ENCODE data around the gene LIMK2. TPM values are rescaled to one million over a fixed set of nuclear protein-coding genes. Genes with fewer than 3 reads are reported as not detected.

Gene LIMK2
- polyA plus RNA-seq, 1 donor from 2014 or later: 44.2 TPM

DNA sequence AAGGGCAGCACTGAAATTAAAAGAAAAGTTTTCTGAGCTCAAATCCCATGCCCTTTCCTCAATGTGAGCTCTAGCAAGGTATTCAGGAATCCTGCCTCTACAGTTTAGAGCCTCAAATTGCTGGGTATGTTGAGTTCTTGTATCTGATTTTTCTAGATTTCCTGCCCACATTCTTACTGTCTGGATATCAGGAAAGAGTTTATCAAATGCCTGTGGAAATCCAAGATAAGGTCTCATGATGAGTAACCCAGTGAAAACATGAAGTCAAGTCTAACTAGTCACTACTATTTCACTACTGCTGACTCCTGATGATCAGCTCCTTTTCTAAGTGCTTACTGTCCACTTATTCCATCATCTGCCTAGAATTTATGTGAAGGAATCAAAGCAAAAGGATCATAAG is 29.8 kb downstream of the LIMK2 start:
- Histone ChIP-seq H3K27me3 (ENCODE audit: insufficient read depth, low read depth, low read length) (no peaks in the 10 kb centered on the region), H3K79me2 (replicated peaks; ENCODE audit: insufficient read depth, low read length) (no peaks in the 10 kb centered on the region), H3K9ac (ENCODE audit: low read length) (no peak overlapping the region)

DNA sequence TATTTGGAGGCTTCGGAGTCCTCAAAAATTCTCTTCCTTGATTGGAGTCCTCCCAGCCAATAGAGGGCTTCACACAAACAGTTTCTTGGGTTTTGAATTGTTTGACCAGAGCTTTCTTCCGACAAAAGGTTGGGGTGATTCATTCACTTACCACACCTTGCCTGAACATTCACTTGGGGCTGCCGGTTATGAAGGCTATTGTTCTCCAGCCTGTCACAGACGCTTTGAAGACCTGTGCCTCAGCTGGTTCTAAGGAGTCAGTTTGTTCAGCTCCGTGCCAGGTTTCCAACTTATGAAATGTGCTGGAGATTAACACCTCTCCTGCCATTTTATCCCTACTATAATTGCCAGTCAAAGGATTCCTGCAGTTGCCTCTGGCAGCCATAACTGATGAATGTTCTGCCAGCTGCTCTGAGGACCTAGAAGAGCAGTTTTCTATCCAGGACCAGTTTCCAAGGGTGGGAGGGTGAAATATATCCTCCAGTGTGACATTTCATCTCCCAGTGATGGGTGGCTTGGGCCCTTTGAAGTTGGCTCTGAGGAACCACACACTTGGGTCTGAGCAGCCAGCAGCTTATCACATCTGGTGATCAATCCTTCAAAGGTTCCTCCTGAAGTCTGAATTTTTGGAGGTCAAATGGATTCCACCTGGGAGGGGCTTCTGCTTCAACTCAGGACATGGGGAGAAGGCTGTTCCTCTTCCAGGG is 31.4 kb downstream of the LIMK2 start:
- no peak overlapping the region for H2AFZ ChIP-seq (ENCODE audit: low read depth, low read length)
- H3K4me2 ChIP-seq (ENCODE audit: low read length): no peak overlapping the region
- no peak overlapping the region for H3K4me3 ChIP-seq (ENCODE audit: low read length)
- H3K27ac ChIP-seq (ENCODE audit: low read length): no peak overlapping the region
- no peaks in the 10 kb centered on the region for H4K20me1 ChIP-seq (ENCODE audit: insufficient read depth)
- no peaks in the 10 kb centered on the region for H3K9me2 ChIP-seq (ENCODE audit: insufficient read depth, low read length)
- H3K27me3 ChIP-seq (ENCODE audit: insufficient read depth, low read depth, low read length): no peaks in the 10 kb centered on the region
- H3K9me3 ChIP-seq (ENCODE audit: low read length): no peaks in the 10 kb centered on the region
- H3F3A ChIP-seq (ENCODE audit: insufficient read depth, low read length, poor library complexity, severe bottlenecking): no peaks in the 10 kb centered on the region
- H3K79me2 ChIP-seq (replicated peaks; ENCODE audit: insufficient read depth, low read length): peaks cover 4% of the 10 kb centered on the region
- TF ChIP-seq, protein P1, sequence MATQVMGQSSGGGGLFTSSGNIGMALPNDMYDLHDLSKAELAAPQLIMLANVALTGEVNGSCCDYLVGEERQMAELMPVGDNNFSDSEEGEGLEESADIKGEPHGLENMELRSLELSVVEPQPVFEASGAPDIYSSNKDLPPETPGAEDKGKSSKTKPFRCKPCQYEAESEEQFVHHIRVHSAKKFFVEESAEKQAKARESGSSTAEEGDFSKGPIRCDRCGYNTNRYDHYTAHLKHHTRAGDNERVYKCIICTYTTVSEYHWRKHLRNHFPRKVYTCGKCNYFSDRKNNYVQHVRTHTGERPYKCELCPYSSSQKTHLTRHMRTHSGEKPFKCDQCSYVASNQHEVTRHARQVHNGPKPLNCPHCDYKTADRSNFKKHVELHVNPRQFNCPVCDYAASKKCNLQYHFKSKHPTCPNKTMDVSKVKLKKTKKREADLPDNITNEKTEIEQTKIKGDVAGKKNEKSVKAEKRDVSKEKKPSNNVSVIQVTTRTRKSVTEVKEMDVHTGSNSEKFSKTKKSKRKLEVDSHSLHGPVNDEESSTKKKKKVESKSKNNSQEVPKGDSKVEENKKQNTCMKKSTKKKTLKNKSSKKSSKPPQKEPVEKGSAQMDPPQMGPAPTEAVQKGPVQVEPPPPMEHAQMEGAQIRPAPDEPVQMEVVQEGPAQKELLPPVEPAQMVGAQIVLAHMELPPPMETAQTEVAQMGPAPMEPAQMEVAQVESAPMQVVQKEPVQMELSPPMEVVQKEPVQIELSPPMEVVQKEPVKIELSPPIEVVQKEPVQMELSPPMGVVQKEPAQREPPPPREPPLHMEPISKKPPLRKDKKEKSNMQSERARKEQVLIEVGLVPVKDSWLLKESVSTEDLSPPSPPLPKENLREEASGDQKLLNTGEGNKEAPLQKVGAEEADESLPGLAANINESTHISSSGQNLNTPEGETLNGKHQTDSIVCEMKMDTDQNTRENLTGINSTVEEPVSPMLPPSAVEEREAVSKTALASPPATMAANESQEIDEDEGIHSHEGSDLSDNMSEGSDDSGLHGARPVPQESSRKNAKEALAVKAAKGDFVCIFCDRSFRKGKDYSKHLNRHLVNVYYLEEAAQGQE (IDR thresholded peaks at IDR 0.05; ENCODE audit: borderline replicate concordance): no peak
- TF ChIP-seq RAD21 (conservative IDR thresholded peaks at IDR 0.05) (no peak), TAF1 (IDR thresholded peaks at IDR 0.05; ENCODE audit: low read depth) (no peak), EP300 (conservative IDR thresholded peaks at IDR 0.05; ENCODE audit: poor library complexity, severe bottlenecking) (no peak), EZH2 (IDR thresholded peaks at IDR 0.05; ENCODE audit: borderline replicate concordance, insufficient read depth, low read length, poor library complexity, severe bottlenecking) (no peak), POLR2AphosphoS5 (IDR thresholded peaks at IDR 0.05) (no peak), MXI1 (conservative IDR thresholded peaks at IDR 0.05; ENCODE audit: poor library complexity, severe bottlenecking) (no peak), SMC3 (conservative IDR thresholded peaks at IDR 0.05; ENCODE audit: poor library complexity) (no peak)
- TF ChIP-seq, protein P2, sequence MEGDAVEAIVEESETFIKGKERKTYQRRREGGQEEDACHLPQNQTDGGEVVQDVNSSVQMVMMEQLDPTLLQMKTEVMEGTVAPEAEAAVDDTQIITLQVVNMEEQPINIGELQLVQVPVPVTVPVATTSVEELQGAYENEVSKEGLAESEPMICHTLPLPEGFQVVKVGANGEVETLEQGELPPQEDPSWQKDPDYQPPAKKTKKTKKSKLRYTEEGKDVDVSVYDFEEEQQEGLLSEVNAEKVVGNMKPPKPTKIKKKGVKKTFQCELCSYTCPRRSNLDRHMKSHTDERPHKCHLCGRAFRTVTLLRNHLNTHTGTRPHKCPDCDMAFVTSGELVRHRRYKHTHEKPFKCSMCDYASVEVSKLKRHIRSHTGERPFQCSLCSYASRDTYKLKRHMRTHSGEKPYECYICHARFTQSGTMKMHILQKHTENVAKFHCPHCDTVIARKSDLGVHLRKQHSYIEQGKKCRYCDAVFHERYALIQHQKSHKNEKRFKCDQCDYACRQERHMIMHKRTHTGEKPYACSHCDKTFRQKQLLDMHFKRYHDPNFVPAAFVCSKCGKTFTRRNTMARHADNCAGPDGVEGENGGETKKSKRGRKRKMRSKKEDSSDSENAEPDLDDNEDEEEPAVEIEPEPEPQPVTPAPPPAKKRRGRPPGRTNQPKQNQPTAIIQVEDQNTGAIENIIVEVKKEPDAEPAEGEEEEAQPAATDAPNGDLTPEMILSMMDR (IDR thresholded peaks at IDR 0.05; ENCODE audit: poor library complexity, severe bottlenecking): no peak
- no peaks in the 10 kb centered on the region for H3K36me3 ChIP-seq (ENCODE audit: insufficient read depth, low read length)
- no peak overlapping the region for H3K9ac ChIP-seq (ENCODE audit: low read length)

More for the DNA sequence above, 29.8 kb downstream of the LIMK2 start:
- H3K36me3 ChIP-seq (ENCODE audit: insufficient read depth, low read length): no peaks in the 10 kb centered on the region
- TF ChIP-seq MXI1 (conservative IDR thresholded peaks at IDR 0.05; ENCODE audit: poor library complexity, severe bottlenecking) (no peak), EP300 (conservative IDR thresholded peaks at IDR 0.05; ENCODE audit: poor library complexity, severe bottlenecking) (no peak), SMC3 (conservative IDR thresholded peaks at IDR 0.05; ENCODE audit: poor library complexity) (no peak), POLR2AphosphoS5 (IDR thresholded peaks at IDR 0.05) (no peak), TAF1 (IDR thresholded peaks at IDR 0.05; ENCODE audit: low read depth) (no peak), EZH2 (IDR thresholded peaks at IDR 0.05; ENCODE audit: borderline replicate concordance, insufficient read depth, low read length, poor library complexity, severe bottlenecking) (no peak), RAD21 (conservative IDR thresholded peaks at IDR 0.05) (no peak)
- TF ChIP-seq, protein P2 (IDR thresholded peaks at IDR 0.05; ENCODE audit: poor library complexity, severe bottlenecking): no peak
- TF ChIP-seq, protein P1 (IDR thresholded peaks at IDR 0.05; ENCODE audit: borderline replicate concordance): no peak
- no peak overlapping the region for H3K4me3 ChIP-seq (ENCODE audit: low read length)
- H2AFZ ChIP-seq (ENCODE audit: low read depth, low read length): no peak overlapping the region
- H3K27ac ChIP-seq (ENCODE audit: low read length): no peak overlapping the region
- H3F3A ChIP-seq (ENCODE audit: insufficient read depth, low read length, poor library complexity, severe bottlenecking): no peaks in the 10 kb centered on the region
- no peaks in the 10 kb centered on the region for H4K20me1 ChIP-seq (ENCODE audit: insufficient read depth)
- no peak overlapping the region for H3K4me2 ChIP-seq (ENCODE audit: low read length)
- no peaks in the 10 kb centered on the region for H3K9me2 ChIP-seq (ENCODE audit: insufficient read depth, low read length)
- H3K9me3 ChIP-seq (ENCODE audit: low read length): no peaks in the 10 kb centered on the region

Data from neural cell (in vitro differentiated cells).